Astrocyte (in vitro differentiated cells and primary cell): Measurements from ENCODE around the gene DOK7. TPM values are rescaled to one million over a fixed set of nuclear protein-coding genes. Genes with fewer than 3 reads are reported as not detected.

Source experiments
- DNase-seq: peaks from one replicate; pipeline ENCODE4 v3.0.0-alpha.2; 2010; ENCODE audit warnings: low read depth
- FAIRE-seq: peaks from 2 replicates; lab custom pipeline; 2011; peaks lifted over from hg19 to GRCh38; lab: Jason Lieb, UNC
- H2AFZ ChIP-seq: 2 replicates; pipeline ENCODE4 v1.6.0; 2012; ENCODE audit warnings: low read depth, low read length, inconsistent platforms
- H3K27ac ChIP-seq: 2 replicates; pipeline ENCODE4 v1.5.1; 2011; ENCODE audit warnings: low read depth, low read length, inconsistent platforms
- H3K27me3 ChIP-seq: 2 replicates; pipeline ENCODE4 v1.6.0; 2011; ENCODE audit warnings: low read length, inconsistent platforms; ENCODE audit not compliant: insufficient read depth
- H3K36me3 ChIP-seq: 2 replicates; pipeline ENCODE4 v1.5.1; 2011; ENCODE audit warnings: low read length, inconsistent platforms; ENCODE audit not compliant: insufficient read depth
- H3K4me1 ChIP-seq: 2 replicates; pipeline ENCODE4 v1.5.1; 2011; ENCODE audit warnings: low read length, inconsistent platforms; ENCODE audit not compliant: insufficient read depth
- H3K4me2 ChIP-seq: 2 replicates; pipeline ENCODE4 v1.6.0; 2012; ENCODE audit warnings: low read length, inconsistent platforms
- H3K4me3 ChIP-seq: 2 replicates; pipeline ENCODE4 v1.5.1; 2011; ENCODE audit warnings: low read depth, mild to moderate bottlenecking, low read length, inconsistent platforms; ENCODE audit not compliant: insufficient read depth
- H3K79me2 ChIP-seq: 2 replicates; pipeline ENCODE4 v1.6.0; 2012; ENCODE audit warnings: mild to moderate bottlenecking, low read length, inconsistent platforms; ENCODE audit not compliant: insufficient read depth
- H3K9ac ChIP-seq: 2 replicates; pipeline ENCODE4 v1.6.0; 2012; ENCODE audit warnings: mild to moderate bottlenecking, low read length, inconsistent platforms
- H3K9me3 ChIP-seq: 2 replicates; pipeline ENCODE4 v1.5.1; 2012; ENCODE audit warnings: low read depth, mild to moderate bottlenecking, low read length, inconsistent platforms; ENCODE audit not compliant: insufficient read depth
- H4K20me1 ChIP-seq: 2 replicates; pipeline ENCODE4 v1.6.0; 2012; ENCODE audit warnings: low read length, inconsistent platforms; ENCODE audit not compliant: insufficient read depth
- H3K27ac Mint-ChIP-seq: one replicate; pipeline ENCODE4 v1.8.0; 2021; ENCODE audit warnings: mild to moderate bottlenecking, mixed read lengths; ENCODE audit not compliant: unreplicated experiment
- H3K27me3 Mint-ChIP-seq: one replicate; pipeline ENCODE4 v1.8.0; 2021; ENCODE audit warnings: low read depth, mixed read lengths; ENCODE audit not compliant: unreplicated experiment
- H3K36me3 Mint-ChIP-seq: one replicate; pipeline ENCODE4 v1.8.0; 2021; ENCODE audit warnings: low read depth, mixed read lengths; ENCODE audit not compliant: unreplicated experiment
- H3K4me1 Mint-ChIP-seq: one replicate; pipeline ENCODE4 v1.8.0; 2021; ENCODE audit warnings: low read depth, mixed read lengths; ENCODE audit not compliant: unreplicated experiment
- H3K4me3 Mint-ChIP-seq: one replicate; pipeline ENCODE4 v1.8.0; 2021; ENCODE audit warnings: mild to moderate bottlenecking, moderate library complexity, mixed read lengths; ENCODE audit not compliant: unreplicated experiment
- H3K9me3 Mint-ChIP-seq: one replicate; pipeline ENCODE4 v1.8.0; 2021; ENCODE audit warnings: mild to moderate bottlenecking, mixed read lengths; ENCODE audit not compliant: unreplicated experiment
- EZH2 ChIP-seq: IDR thresholded peaks from 2 replicates; pipeline ENCODE4 v1.6.1; 2012; ENCODE audit warnings: mild to moderate bottlenecking, low read length, inconsistent platforms; ENCODE audit not compliant: insufficient read depth
- total RNA-seq: library from RNA; stranded (reverse); gene quantifications from 2 replicates; pipeline ENCODE4 v1.2.1, GENCODE V29; 2021
- TF ChIP-seq, protein P1 (sequence below): IDR thresholded peaks from 2 replicates; pipeline ENCODE4 v1.5.1; 2011; ENCODE audit warnings: low read depth, mild to moderate bottlenecking, inconsistent platforms, low read length, moderate library complexity; ENCODE audit not compliant: insufficient read depth

Gene DOK7
- total RNA-seq, 1 donor from 2014 or later, result not detected

DNA sequence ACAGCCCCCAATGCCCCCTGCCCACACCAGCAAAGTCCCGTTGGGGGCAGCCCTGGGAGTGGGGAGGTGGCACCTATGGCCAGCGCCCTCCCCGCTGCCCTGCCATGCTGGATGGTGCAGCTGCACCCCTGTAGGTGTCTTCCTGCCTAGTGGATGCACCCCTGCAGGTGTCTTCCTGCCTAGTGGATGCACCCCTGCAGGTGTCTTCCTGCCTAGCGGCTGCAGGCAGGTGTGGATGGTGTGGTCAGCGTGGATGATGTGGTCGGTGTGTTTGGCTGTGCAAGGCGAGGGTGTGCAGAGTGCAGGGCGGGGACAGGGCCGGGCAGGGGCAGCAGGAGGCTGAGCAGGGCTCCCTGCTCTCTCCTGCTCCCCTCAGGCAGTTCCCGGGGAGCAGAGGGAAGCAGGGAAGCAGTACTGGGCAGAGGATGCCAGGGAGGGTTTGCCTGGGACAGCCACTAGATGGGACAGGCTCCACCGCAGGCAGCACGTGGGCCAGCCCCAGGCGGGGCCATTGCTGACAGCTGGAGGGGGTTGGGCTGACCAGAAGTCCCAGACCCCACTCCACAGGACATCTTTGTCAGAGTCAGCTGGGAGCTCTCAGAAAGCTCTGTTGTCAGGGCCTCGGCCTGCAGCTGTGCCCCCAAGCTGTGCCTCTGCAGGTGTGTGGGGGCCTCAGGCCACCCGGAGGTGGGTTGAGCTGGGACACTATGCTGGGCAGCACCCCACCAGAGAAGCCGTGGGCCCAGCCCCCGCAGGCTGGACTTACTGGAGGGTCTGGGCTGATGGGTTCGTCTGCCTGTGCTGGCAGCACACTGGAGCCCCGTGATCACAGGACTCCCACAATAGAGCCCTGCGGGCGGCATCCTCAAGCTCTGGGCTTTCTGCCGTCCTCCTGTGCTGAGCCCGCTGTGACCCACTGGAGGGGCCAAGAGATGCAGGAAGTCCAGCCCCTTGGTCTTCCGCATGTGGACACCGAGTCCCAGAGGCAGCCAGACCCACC lies 23.7 kb downstream of the DOK7 start:
- no peak overlapping the region for H2AFZ ChIP-seq
- peaks cover under 1% of the 10 kb centered on the region for H3K4me1 Mint-ChIP-seq
- FAIRE-seq, result no peak
- no peaks in the 10 kb centered on the region for H3K9me3 Mint-ChIP-seq
- DNase-seq, result no peak
- no peaks in the 10 kb centered on the region for H3K9me3 ChIP-seq
- no peak overlapping the region for H3K4me3 Mint-ChIP-seq
- H3K4me1 ChIP-seq, result peaks cover 10% of the 10 kb centered on the region
- no peak overlapping the region for H3K27ac ChIP-seq
- peaks cover 7% of the 10 kb centered on the region for H4K20me1 ChIP-seq
- no peak overlapping the region for H3K4me2 ChIP-seq
- H3K4me3 ChIP-seq, result no peak overlapping the region
- no peak overlapping the region for H3K27ac Mint-ChIP-seq
- no peaks in the 10 kb centered on the region for H3K79me2 ChIP-seq
- no peaks in the 10 kb centered on the region for H3K36me3 Mint-ChIP-seq
- H3K36me3 ChIP-seq, result no peaks in the 10 kb centered on the region
- H3K27me3 Mint-ChIP-seq, result peaks cover 26% of the 10 kb centered on the region
- H3K9ac ChIP-seq, result no peak overlapping the region
- no peak for TF ChIP-seq EZH2
- TF ChIP-seq, protein P1, sequence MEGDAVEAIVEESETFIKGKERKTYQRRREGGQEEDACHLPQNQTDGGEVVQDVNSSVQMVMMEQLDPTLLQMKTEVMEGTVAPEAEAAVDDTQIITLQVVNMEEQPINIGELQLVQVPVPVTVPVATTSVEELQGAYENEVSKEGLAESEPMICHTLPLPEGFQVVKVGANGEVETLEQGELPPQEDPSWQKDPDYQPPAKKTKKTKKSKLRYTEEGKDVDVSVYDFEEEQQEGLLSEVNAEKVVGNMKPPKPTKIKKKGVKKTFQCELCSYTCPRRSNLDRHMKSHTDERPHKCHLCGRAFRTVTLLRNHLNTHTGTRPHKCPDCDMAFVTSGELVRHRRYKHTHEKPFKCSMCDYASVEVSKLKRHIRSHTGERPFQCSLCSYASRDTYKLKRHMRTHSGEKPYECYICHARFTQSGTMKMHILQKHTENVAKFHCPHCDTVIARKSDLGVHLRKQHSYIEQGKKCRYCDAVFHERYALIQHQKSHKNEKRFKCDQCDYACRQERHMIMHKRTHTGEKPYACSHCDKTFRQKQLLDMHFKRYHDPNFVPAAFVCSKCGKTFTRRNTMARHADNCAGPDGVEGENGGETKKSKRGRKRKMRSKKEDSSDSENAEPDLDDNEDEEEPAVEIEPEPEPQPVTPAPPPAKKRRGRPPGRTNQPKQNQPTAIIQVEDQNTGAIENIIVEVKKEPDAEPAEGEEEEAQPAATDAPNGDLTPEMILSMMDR, result no peak
- H3K27me3 ChIP-seq, result peaks cover 11% of the 10 kb centered on the region

DNA sequence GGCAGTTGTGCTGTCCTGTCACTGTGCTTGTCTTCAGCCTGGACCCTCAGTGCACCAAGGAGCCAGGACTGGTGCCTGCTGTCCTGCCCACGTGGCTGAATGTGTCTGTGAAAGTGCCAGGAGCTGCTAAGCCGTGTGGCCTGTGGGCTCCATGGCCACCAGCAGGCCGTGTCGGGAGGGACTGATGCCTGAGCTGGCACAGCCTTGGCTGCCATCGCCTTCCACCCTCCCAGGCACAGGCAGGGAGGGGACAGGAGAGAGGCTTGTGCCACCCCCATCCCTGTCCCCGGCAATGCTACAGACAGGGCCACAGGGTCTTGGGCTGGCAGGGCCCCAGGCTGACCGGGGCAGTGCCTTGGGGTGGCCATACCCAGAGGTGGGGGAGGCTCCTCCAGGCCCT lies 24.8 kb downstream of the DOK7 start:
- no peaks in the 10 kb centered on the region for H3K9me3 Mint-ChIP-seq
- H2AFZ ChIP-seq, result no peak overlapping the region
- FAIRE-seq (no peak), DNase-seq (no peak)
- H3K4me1 ChIP-seq, result peaks cover 10% of the 10 kb centered on the region
- peaks cover 13% of the 10 kb centered on the region for H3K27me3 ChIP-seq
- H3K4me3 Mint-ChIP-seq, result no peak overlapping the region
- no peaks in the 10 kb centered on the region for H3K36me3 ChIP-seq
- H3K9ac ChIP-seq, result no peak overlapping the region
- peaks cover 21% of the 10 kb centered on the region for H3K27me3 Mint-ChIP-seq
- peaks cover 7% of the 10 kb centered on the region for H4K20me1 ChIP-seq
- H3K79me2 ChIP-seq, result no peaks in the 10 kb centered on the region
- H3K27ac Mint-ChIP-seq, result no peak overlapping the region
- H3K36me3 Mint-ChIP-seq, result no peaks in the 10 kb centered on the region
- H3K4me1 Mint-ChIP-seq, result peaks cover 6% of the 10 kb centered on the region
- no peaks in the 10 kb centered on the region for H3K9me3 ChIP-seq
- no peak overlapping the region for H3K4me3 ChIP-seq
- no peak for TF ChIP-seq EZH2
- TF ChIP-seq, protein P1, result no peak
- no peak overlapping the region for H3K4me2 ChIP-seq
- H3K27ac ChIP-seq, result no peak overlapping the region

DNA sequence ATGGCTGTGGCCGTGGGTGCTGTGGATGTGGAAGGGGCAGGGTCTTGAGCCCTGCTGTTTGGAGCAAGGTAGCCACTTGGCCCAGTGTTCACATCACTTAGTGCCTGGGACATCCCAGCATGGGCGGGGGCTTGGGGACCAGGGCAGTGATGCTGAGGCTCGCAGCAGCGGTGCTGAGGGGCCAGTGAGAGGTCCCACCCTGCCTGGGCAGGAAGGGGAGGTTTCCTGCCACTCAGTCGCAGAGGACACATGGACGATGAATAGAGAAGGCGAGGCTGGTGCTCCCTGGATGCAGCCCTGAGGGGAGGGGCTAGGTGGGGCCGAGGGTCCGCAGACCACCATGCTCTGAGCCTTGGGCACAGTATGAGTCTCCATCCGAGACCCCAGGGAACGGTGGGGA lies 25.7 kb downstream of the DOK7 start:
- Histone ChIP-seq H3K4me3 (no peak overlapping the region), H3K79me2 (no peaks in the 10 kb centered on the region), H3K4me2 (no peak overlapping the region), H3K9me3 (no peaks in the 10 kb centered on the region), H3K27ac (no peak overlapping the region), H3K36me3 (no peaks in the 10 kb centered on the region), H2AFZ (no peak overlapping the region), H3K9ac (no peak overlapping the region), H3K27me3 (peaks cover 13% of the 10 kb centered on the region), H4K20me1 (peaks cover 7% of the 10 kb centered on the region), H3K4me1 (peaks cover 10% of the 10 kb centered on the region)
- no peaks in the 10 kb centered on the region for H3K36me3 Mint-ChIP-seq
- TF ChIP-seq, protein P1, result no peak
- TF ChIP-seq EZH2, result no peak
- H3K4me3 Mint-ChIP-seq, result no peak overlapping the region
- DNase-seq (no peak), FAIRE-seq (no peak)
- no peak overlapping the region for H3K27ac Mint-ChIP-seq
- H3K9me3 Mint-ChIP-seq, result no peaks in the 10 kb centered on the region
- H3K27me3 Mint-ChIP-seq, result peaks cover 21% of the 10 kb centered on the region
- peaks cover 6% of the 10 kb centered on the region for H3K4me1 Mint-ChIP-seq
